Umbilical cord (tissue), 2 donors: ENCODE results near the gene ACAP3. TPM values are rescaled to one million over a fixed set of nuclear protein-coding genes. Genes with fewer than 3 reads are reported as not detected.
A peak's percentile ranks its signal among the peaks of the same experiment; 100 is the strongest.

Experiments used
- DNase-seq: peaks from one replicate; pipeline ENCODE4 v3.0.0-alpha.2; 2015; ENCODE audit warnings: low spot score
- total RNA-seq: library from RNA; depleted of rRNA; stranded (reverse); fragments of >200 nt; gene quantifications from one replicate; pipeline ENCODE4 v1.2.3, GENCODE V29; 2014; ENCODE audit warnings: low replicate concordance; ENCODE audit not compliant: insufficient read depth

Gene ACAP3
- total RNA-seq, 1 donor from 2014 or later, result 49.6 TPM

DNA sequence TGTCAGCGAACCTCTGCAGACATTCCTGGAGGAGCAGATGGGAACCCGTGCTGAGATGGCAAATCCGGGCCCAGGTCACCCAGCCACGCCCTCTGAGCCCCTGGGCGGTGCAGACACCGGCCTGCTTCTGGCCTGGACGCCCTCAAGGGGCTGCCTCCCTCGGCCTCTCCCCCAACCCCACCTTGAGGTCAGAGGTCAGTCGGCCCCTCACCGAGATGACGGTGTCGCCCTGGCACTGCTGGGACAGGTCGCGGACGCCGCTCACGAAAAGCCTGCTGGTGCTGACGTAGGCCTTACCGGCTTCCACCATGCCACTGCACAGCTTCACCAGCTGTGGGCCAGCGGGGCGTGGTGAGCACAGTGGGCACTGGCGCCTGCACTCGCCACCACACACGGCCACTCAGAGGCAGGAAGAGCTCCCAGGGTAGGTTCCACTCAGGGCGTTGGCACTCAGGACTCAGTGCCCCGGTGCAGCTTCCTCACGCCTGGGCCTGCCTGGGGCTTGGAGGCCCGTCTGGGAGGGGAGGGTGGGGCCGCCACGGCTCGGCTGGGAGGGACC is 4.7 kb downstream of the ACAP3 start:
- DNase-seq, result no peak

DNA sequence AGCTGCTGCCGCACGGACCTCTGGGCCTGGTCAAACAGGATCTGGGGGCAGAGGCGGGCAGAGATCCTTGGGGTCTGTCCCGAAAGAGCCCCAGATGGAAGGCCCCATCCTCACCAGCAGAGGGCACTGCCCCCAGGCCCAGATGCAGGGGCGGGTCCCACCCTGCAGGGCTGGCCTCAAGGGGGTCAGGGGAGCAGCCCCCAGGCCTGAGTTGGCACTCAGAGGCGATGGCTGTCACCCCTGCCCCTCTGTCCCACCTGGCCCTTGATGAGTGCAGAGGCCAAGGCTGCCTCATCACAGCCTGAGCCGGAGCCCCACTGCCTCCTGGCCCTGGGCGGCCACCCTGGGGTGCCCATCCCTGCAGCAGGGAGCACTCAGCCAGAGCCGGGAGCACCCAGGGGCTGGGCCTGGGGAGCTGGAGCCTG is 5.7 kb downstream of the ACAP3 start:
- no peak for DNase-seq

DNA sequence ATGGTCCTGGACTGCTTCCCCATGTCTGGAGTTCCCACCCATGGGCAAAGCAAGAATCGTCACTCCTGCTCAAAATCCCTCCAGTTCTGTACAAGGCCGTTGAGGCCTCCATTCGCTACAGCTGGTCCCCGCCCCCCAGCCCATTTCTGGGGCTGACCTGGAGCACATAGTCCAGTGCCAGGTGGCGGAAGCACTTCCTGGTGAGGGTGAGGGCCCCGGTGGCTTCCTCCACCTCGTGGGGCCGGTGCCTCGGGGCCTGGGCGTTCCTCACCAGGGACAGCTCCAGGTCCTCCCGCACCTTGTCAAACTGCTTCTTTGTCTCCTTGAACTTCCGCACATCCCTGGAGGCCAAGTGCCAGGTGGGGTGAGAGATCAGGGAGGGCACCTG is 7.4 kb downstream of the ACAP3 start:
- no peak for DNase-seq

DNA sequence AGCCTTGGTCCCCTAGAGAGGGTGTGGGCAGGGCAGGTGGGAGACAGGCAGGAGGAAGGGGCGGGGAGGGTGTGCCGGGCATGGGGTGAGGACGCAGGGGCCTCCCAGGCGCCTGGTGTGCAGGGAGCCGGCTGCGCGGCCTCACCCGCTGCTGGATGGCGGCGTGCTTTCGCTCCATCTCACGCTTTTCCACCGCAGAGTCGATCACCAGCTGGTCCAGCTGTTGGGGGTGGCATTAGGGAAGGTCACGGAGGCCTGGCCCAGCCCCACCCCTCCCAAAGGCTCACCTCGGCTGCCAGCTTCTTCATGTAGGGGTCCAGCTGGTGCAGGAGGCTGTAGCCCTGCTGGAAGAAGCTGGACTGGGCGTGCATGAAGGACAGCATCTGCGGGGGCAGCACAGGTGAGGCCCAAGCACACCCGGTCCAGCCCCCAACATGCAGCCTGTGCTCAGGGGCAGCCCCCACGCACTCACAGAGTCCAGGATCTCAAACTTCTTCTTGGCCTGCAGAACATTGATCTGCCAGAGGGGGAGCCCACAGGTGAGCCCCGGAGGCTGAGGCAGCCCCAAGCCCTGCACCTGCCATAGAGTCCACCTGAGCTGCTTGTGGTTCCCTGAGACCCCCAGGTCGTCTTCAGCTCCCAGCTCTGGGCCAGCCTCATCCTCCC is 7.9 kb downstream of the ACAP3 start:
- no peak for DNase-seq

DNA sequence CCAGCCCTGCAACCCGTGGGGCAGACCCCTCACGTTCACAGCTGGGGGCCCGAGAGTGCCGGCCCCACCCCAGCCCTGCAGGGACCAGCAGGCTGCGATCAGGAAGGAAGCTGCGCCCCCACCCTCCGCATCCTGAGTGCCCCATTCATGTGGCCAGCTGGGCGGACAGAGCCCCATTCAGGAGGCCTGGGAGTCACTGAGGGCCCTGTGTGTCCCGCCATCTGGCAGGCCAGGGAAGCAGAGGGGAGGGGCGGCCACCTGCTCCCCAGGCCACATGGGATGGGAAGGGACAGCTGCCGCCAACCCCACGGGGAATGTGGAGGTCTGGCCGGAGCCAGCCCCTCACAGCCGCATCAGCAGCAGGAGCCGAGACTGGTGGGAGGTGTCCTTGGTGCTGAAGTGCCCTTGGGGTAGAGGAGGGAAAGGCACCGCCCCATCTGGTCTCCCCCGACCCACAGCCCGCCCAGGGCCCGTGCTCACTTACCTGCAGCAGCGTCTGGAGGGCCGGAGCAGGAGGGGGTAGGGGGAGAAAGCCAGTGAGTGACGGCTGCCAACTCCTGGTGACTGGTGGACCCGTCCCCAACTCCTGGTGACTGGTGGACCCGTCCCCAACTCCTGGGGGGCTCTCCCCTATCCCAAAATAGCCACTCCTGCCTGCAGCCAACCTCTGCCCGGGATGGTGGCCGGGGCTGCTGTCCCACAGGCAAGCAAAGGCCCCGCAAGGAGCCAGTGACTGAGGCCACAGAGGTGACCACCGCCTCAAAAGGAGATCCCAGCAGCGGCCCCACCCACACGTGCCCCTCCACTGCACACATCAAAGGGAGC is 8.7 kb downstream of the ACAP3 start:
- DNase-seq, result no peak

DNA sequence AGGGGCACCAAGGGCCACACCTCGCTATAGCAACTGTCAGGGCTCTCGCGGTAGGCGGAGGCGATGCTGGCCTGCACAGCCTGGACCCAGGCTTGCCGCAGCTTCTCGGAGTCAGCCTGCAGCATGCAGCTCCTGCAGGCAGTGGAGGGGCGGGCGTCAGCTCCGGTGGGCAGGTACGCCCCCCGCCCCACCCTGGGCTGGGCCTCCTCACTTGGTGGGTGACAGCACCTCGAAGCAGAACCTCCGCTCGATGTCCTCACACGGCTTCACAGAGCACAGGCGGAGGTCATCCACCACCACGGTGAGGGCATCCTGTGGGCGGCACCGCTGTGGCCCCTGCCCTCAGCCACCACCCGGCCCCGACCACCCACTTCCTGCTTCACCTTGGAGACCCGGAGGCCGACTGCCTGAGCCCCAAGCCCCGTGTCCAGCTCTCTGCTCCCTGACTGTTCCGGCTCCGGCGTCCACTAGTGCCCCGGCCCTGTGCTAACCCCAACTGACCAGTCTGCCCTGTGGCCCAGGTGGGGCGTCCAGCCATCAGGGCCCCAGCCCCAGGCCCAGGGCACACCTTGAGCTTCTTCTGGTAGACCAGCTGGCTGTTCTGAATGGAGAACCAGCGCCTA is 9.8 kb downstream of the ACAP3 start:
- no peak for DNase-seq

DNA sequence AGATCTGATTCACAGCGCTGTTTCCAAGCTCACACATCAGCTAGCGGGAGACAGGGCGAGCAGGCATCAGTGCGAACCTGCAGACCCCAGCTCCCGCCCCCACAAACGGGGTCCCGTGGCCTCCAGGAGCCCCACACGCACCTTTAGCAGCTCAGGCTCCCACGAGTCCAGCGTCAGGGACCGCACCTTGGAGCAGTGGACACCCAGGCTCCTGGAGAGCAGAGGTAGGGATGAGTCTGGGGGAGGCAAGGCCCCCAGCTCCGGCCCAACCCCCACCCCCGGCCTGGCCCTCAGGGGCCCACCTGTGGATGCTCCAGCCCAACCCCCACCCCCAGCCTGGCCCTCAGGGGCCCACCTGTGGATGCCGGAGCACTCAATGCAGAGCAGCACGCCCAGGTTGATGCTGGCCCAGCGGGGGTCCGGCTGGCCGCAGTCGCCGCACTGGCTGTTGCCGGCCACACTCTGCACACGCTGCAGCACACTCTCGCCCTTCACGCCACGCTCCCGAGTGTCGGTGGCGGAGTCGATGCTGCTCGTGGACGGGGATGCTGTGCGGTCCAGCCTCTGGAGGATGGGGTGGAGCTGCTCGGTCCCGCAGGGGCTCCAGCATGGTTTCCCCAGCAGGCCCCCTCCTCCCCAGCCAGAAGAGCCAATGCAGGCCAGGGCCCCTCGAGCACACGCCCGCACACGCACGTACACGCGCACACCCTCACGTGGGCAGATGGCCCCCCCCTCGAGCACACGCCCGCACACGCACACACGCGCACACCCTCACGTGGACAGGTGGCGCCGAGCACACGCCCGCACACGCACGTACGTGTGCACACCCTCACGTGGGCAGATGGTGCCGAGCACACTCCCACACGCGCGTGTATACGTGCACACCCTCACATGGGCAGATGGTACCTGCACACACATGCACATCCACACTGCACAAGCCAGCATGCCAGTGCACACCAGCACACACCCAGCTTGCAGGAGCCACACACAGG is 11.4 kb downstream of the ACAP3 start:
- DNase-seq, result no peak

DNA sequence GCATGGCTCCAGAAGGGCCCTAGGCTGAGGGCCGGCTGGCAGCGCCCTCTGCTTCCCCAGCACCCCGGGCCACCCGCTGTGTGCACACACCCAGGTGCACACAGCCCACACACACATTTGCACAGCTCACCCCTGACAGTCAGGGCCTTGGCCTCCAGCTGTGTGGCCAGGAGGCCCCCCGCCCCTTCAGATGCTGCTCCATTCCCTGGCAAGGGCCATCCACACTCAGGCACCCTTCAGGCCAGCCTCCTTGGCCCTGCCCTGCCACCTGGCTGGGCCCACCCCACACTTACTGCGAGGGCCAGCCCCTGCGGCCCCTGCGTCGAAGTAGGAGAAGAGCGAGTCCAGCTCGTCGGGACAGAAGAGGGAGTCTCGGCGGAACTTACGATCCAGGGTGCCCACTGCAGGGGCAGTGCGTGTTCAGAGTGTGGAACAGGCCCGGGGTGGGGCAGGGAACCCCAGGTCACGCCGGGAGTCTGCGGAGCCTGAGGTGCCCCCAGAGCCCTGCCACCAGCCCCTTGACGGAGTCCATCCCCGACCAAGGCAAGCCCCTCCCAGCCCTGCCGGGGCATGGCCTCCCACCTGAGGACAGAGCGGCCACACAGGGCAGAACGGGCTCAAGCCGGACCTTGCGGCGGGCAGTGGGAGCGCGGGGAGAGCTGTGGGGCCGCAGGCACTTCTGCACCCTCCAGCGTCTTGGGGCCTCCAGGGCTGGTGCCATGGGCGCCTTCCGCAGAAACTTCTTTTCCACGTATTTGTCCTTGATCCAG is 12.4 kb downstream of the ACAP3 start:
- no peak for DNase-seq

DNA sequence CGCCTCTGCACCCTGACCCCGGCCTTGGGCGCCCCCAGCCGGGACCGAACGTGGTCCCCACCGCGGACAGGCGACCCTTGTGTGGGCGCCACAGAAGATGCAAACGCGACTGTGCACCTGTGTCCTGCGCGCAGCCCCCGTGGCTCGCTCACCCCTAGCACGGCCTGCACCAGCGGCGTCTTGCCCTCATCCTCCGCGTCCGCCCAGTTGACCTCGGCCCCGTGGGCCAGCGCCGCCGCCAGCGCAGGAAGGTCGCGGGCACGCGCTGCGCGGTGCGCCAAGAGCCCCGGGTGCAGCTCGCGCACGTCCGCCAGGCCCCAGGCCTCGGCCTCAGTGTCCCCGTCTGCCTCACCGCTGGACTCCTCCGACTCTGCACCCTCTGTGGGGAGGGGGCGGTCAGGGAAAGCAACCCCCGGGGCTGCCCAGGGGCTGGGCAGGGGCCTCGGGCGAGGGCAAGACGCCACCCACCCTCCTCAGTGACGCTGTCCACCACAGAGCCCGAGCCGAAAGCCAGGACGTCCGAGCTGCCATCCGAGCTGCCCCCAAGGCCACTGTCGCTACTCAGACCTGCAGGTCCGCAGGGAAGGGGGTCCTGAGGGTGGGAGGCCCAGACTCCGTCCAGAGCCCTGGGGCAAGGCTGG is 13.4 kb downstream of the ACAP3 start:
- no peak for DNase-seq

DNA sequence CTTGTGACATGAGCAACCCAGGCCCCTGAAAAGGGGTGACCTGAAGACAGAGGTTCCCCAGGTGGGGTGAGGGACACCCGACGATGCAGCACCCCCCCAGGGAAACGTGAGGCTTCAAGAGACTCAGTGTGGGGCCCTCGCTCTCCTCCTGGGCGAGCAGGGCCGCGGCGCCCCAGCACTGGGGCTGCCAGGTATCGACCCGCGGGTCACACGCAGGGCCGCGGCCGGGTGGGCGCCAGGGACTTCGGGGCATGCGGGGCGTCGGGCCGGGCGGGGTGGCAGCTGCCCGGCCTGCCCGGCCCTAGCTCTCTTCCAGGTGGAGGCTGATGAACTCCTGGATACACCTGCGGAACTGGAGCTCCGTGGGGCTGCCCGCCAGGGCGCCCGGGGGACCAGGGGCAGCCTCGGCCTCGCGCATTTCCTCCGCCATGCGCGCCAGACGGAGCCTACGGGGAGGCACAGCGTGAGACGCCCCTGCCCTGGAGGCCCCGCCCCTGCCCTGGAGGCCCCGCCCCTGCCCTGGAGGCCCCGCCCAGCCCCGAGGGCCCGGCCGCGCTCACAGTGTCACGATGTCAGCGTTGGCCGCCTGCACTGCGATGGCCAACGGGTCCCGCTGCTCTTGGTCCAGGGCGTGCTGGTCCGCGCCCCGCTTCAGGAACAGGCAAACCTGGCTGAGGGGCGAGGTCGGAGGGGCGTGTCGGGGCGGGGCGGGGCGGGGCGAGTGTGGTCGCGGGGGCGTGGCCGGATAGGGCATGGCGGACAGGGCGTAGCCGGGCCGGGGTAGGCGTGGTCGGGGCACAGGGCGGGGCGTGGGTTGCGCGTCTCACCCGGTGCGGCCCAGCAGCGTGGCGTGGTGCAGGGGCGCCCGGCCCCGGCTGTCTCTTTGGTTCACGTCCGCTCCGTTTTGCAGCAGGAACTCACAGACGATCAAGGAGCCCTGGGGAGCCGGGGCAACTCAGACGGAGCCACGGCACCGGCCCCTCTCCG is 14.2 kb downstream of the ACAP3 start:
- DNase-seq, result no peak

DNA sequence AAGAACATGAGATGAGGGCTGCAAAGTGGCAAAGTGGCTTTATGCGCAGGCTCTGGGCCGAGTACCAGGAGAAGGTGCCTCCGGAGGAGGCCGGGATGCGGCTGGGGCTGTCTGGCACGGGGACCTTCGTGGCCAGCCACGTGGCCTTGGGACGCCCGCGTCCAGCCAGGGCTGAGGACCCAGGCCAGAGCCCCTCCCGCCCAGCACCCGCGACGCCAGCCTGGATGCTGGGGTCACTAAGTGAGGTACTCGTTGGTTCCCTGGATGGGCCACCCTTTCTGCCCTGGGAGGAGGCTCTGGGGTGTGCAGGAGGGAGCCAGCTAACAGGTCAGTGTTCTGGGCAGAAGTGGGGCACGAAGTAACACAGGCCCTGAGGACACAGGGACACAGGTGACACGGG is 14.9 kb downstream of the ACAP3 start:
- DNase-seq, result no peak

DNA sequence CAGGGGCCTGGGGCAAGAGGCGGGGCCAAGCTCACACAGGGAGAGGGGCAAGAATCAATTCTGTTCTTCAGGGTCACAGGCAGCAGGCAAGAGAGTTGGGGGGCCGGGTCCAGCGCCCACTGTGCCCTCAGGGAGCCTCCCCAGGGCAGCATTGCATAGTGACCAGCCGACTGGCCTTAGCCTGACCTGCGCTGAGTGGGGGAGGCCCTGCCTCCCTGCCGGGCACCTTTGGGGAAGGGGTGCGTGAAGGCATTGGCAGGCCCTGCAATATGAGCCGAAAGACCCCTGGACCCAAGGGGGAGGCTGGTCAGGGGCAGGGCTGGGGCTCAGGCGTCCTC is 15.3 kb downstream of the ACAP3 start:
- no peak for DNase-seq

DNA sequence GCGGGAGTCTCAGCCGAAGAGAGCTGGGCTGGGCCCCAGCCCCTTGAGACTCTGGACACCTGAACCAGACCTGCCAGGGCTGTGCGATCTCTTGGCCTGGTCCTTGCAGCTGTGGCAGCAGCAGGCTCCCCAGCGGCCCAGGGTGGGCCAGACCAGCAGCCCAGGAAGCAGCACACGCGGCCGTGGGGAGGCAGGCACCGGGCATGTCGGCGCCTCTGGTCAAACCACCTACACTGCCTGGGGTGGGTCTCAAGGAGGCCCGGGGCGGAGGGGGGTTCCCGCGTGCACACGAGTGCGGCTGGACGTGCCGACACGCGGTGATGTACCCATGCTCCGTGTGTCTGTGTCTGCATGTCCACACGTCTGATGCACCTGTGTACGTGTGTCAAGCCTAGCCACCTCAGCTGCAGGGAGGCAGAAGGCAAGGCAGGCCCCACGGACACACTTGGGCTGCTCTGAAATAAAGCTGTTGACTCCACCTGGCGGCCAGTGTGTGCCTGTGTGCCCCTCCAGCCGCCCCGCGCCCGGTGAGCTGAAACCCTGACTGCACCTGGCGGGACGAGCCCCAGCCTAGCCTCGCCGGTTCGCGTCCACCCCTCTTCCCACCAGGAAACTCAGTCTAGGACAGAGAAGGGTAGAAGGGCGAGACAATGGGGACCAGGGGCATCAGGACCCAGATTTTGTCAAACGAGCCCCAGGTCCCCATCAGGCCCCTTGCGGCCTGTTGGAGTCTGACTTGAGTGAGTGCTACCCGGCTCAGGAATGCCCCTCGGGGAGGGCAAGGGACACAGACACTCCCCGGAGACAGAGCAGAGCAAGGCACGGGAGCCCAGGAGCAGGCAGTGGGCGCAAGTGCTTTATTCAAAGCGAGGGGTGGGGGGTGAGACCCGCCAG is 15.9 kb downstream of the ACAP3 start:
- peak; percentile 69 for DNase-seq

DNA sequence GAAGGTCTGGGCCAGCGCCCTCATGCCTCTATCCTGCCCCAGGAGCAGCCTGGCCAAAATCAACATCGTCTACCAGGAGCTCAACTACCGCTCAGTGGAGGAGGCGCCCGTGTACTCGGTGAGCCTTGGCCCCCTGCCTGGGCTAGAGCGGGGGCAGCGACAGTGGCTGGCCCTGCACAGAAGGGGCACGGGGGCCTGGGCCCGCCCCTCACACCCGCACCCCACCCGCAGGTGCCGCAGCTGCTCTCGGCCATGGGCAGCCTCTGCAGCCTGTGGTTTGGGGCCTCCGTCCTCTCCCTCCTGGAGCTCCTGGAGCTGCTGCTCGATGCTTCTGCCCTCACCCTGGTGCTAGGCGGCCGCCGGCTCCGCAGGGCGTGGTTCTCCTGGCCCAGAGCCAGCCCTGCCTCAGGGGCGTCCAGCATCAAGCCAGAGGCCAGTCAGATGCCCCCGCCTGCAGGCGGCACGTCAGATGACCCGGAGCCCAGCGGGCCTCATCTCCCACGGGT is 16.7 kb downstream of the ACAP3 start:
- DNase-seq, result no peak

DNA sequence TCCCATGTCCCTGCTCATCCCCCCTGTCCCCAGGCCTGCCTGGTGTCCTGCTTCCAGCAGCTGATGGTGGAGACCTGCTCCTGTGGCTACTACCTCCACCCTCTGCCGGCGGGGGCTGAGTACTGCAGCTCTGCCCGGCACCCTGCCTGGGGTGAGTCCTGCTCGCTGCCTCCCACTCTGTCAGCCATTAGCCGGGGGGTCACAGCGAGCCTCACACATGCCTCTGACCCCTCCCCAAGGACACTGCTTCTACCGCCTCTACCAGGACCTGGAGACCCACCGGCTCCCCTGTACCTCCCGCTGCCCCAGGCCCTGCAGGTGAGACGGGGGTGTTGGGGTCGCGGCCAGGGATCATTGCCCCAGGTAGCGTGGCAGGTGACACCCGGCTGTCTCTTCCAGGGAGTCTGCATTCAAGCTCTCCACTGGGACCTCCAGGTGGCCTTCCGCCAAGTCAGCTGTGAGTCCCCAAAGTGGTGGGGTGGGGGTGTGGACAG is 17.4 kb downstream of the ACAP3 start:
- no peak for DNase-seq

DNA sequence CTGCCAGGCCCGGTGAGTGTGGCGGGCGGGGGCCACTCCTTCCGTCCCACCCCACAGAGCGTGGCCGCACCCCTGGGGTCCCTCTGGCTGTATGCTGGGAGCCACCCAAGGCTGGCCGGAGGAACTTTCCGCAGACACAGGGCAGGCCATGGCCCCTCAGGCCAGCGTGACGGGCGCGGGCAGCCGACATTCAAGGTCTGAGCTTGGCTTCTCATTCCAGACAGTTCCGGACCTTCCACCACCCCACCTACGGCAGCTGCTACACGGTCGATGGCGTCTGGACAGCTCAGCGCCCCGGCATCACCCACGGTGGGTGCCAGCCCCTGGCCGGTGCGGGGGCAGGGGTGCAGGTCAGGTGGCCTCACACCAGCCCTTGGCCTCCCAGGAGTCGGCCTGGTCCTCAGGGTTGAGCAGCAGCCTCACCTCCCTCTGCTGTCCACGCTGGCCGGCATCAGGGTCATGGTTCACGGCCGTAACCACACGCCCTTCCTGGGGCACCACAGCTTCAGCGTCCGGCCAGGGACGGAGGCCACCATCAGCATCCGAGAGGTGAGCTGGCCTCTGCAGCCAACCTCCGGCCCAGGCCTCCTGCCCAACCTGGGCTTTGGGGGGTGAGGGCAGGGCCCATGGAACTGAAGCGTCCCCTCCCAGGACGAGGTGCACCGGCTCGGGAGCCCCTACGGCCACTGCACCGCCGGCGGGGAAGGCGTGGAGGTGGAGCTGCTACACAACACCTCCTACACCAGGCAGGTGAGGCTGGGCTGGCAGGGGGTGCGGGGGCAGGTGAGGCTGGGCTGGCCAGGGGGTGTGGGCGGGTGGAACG is 20.2 kb downstream of the ACAP3 start:
- DNase-seq, result no peak
